ENCODE measurements around the gene MAGI1.
"Not testable (repeated sequence)": the region's sequence is repeated elsewhere in the genome, so short reads cannot be mapped to it uniquely, and the experiment has no call there.

MAGI1 gene

GRCh38 chr3:65614585-65614984 is 424.1 kb downstream of the MAGI1 start:
- FAIRE-seq (no peak), DNase-seq (ENCODE audit: insufficient read length, low spot score) (no peak)
- TF ChIP-seq CTCF (IDR thresholded peaks at IDR 0.05; ENCODE audit: insufficient read depth, missing control alignments), result no peak

GRCh38 chr3:65607965-65608460 is 430.7 kb downstream of the MAGI1 start:
- FAIRE-seq; DNase-seq (ENCODE audit: insufficient read length, low spot score): not testable (repeated sequence)

- DNase-seq (ENCODE audit: insufficient read length, low spot score) (no peak), FAIRE-seq (no peak)
- no peak for TF ChIP-seq CTCF (IDR thresholded peaks at IDR 0.05; ENCODE audit: insufficient read depth, missing control alignments)
Observed at GRCh38 chr3:65607101-65607500, 431.6 kb downstream of the MAGI1 start.

- DNase-seq (ENCODE audit: insufficient read length, low spot score) (no peak), FAIRE-seq (no peak)
- no peak for TF ChIP-seq CTCF (IDR thresholded peaks at IDR 0.05; ENCODE audit: insufficient read depth, missing control alignments)
Observed at GRCh38 chr3:65605876-65606432, 432.8 kb downstream of the MAGI1 start.

GRCh38 chr3:65604863-65605526 is 433.7 kb downstream of the MAGI1 start:
- no peak for DNase-seq (ENCODE audit: insufficient read length, low spot score)
- no peak for FAIRE-seq
- TF ChIP-seq CTCF (IDR thresholded peaks at IDR 0.05; ENCODE audit: insufficient read depth, missing control alignments), result no peak

- no peak for DNase-seq (ENCODE audit: insufficient read length, low spot score)
- no peak for FAIRE-seq
- TF ChIP-seq CTCF (IDR thresholded peaks at IDR 0.05; ENCODE audit: insufficient read depth, missing control alignments), result no peak
Observed at GRCh38 chr3:65603631-65604030, 435.1 kb downstream of the MAGI1 start.

- no peak for FAIRE-seq
- no peak for TF ChIP-seq CTCF (IDR thresholded peaks at IDR 0.05; ENCODE audit: insufficient read depth, missing control alignments)
- DNase-seq (ENCODE audit: insufficient read length, low spot score), result no peak
Observed at GRCh38 chr3:65600888-65601287, 437.8 kb downstream of the MAGI1 start.

Data from D721Med (cell line).